Hippocampal formation (tissue), 2 donors: ENCODE data around the gene CHSY1.

Experiments
- DNase-seq, 2 donors: peaks; one replicate each; lab custom pipeline; 2025; lab: John Stamatoyannopoulos, UW

Gene CHSY1

GRCh38 chr15:101209285-101209845 lies 42.5 kb downstream of the CHSY1 start:
- no peak for DNase-seq

- DNase-seq, result no peak
These were observed 44.0 kb downstream of the CHSY1 start for GRCh38 chr15:101207867-101208288.

DNA sequence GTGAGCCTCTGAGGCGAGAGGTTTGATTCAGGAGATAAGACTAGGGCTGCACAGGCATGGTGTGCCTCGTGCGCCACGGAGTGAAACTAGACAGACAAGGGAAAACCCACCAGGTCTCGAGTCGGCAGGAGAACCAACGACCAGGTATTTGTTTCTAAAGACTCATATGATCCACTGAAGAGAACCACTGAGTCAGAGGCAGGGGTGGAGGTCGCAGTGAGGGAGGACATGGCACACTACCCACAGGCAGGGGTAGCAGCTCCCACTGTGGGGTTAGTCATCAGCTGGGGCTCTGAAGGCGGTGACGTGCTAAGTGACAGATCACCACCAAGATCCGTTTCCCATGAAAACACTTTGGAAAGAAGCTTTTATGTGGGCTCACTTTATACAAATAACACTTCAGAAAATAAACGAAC lies 45.7 kb downstream of the CHSY1 start:
- no peak for DNase-seq

GRCh38 chr15:101204739-101205535 lies 46.9 kb downstream of the CHSY1 start:
- no peak for DNase-seq

GRCh38 chr15:101203607-101204189 lies 48.1 kb downstream of the CHSY1 start:
- DNase-seq, result no peak

GRCh38 chr15:101203029-101203573 lies 48.7 kb downstream of the CHSY1 start:
- no peak for DNase-seq

- peak; percentile 43 to 46 for DNase-seq
These were observed 50.3 kb downstream of the CHSY1 start for GRCh38 chr15:101201411-101202174.

GRCh38 chr15:101200181-101200580 lies 51.7 kb downstream of the CHSY1 start:
- DNase-seq, result no peak

GRCh38 chr15:101198800-101199199 lies 53.0 kb downstream of the CHSY1 start:
- DNase-seq, result no peak

DNA sequence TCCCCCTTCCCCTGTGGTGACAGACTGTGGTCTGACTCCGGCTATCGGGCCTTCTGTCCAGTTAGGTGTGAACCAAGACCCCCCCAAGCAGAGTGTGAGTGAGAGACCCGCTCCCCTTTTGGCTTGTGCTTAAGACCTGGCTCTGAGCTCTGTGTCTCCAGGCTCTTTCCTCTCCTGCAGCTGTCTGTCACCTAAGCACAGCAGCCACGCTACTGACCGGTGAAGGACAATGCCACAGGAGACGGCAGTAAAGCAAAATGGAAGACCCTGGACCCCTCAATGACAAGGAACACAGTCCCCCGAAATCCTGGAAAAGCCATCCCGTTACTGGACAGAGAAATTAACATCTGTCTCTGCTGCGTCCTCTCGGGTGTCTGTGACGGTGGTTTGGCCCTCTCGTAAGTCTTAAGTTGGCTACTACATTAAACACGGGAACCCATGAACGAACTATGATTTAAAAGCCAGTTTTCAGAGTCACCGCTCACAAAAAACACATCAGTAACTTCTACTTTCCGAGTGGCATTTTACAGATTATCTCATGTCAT lies 53.7 kb downstream of the CHSY1 start:
- DNase-seq, result no peak

DNA sequence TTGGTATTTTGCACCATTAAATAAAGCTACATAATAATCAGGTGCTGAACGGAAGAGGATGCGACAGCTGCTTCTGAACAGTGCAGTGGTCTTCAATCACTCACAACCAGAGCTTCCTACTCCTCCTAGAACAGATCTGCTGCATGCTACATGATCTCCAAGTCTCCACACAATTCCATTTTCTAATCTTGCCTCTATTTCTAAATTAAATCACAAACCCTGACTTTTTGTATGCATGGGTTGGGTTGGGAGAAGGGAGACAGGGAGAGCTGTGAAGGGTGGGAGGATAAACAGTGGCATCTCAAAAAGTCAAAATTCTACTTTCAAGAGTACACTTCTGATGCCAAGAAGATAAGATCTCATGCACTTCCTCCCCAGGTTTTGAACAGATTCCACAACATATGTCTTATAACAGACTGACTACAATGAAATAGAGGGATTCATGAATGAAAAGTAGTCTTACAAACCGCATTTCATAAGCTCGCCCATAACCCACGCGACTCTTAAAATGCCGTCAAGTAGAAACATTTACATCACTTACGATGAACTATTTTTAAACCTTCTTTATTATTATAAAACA lies 57.2 kb downstream of the CHSY1 start:
- no peak for DNase-seq

DNA sequence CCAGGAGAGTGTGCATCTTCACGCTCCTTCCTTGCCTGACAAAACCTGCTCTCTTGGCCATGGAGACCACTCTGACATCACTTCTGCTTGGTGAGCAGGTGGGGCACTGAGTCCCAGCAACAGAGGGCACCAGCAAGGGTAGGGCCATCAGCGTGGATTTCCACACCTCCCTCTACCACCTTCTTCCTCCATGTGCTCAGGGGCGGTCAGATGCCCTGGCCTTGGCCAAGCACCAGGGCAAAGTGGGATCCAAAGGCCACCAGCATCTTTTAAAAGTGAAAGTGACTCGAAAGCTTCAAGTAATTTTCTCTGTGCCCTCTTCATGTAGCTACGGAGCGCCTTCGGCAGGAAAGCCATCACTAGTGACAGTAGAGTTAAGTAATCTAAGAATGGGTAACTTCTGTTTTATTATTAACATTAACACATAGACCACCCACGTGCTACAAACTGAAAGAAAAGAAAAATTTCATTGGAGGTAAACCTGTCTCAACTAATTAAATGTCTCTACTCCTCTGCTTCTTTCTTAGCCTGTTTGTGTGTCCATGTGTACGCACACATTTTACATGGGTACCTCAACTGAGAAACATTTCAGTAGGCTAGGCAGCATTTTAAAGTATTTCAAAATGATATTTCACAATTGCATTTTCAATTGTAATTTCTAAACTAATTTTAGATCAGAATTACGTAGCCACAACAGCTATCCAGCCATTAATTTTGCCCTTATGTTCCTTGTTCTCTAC lies 57.9 kb downstream of the CHSY1 start:
- DNase-seq, result no peak

GRCh38 chr15:101193120-101193644 lies 58.7 kb downstream of the CHSY1 start:
- DNase-seq, result no peak

DNA sequence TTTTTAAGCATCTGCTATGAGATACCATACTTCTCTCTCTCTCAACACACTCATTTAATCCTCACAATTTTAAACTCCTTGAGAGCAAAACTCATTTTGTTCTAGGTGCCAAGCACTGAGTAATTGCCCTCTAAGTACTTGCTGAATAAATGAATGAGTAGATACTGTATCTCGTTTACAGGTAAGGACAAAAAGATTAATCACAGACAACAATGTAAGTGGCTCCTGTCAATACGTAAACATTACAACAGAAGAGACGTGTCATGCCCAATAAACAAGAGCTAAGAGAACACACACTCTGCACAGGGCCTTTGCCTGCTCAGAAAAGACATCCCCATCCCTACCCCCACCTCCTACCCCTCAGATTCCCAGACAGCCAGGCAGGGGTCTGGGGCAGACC lies 59.8 kb downstream of the CHSY1 start:
- no peak for DNase-seq

- DNase-seq, result no peak
These were observed 60.6 kb downstream of the CHSY1 start for GRCh38 chr15:101191242-101191641.

GRCh38 chr15:101190092-101190595 lies 61.7 kb downstream of the CHSY1 start:
- DNase-seq, result no peak

- DNase-seq, result no peak
These were observed 62.3 kb downstream of the CHSY1 start for GRCh38 chr15:101189409-101190091.

GRCh38 chr15:101188637-101189408 lies 63.0 kb downstream of the CHSY1 start:
- no peak for DNase-seq
